ENCODE results near the gene CSNK2A1. TPM values are rescaled to one million over a fixed set of nuclear protein-coding genes. Genes with fewer than 3 reads are reported as not detected.
A peak's percentile ranks its signal among the peaks of the same experiment; 100 is the strongest.

The CSNK2A1 gene
- total RNA-seq, 1 experiment from 2014 or later: 229 TPM

DNA sequence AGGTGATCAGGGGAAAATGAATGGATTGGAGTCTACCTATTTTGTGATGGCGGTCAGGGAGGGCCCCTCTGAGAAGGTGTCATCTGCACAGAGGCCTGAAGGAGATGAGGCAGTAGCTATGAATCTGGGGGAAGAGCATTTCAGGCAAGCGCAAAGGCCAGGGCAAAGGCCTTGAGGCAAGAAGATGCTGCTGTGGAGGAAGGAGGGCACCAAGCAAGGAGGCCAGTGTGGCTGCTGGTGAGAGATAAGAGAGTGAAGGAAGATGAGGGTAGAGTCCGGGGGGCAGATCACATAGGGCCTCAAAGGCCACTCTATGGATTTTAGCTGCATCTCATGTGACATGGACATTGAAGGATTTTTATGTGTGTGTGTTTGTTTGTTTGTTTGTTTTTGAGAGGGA, 20.6 kb upstream of the CSNK2A1 start:
- Histone ChIP-seq H3K23ac (ENCODE audit: insufficient read length, low read depth, low read length) (no peak overlapping the region), H3K79me2 (ENCODE audit: insufficient read depth, low read length) (no peaks in the 10 kb centered on the region)
- H3K27me3 Mint-ChIP-seq (ENCODE audit: low read depth): peaks cover 3% of the 10 kb centered on the region

More for the DNA sequence above, 20.6 kb upstream of the CSNK2A1 start:
- no peak overlapping the region for H4K91ac ChIP-seq (ENCODE audit: insufficient read length, low read depth, low read length)
- H3K4me1 Mint-ChIP-seq: peaks cover 13% of the 10 kb centered on the region in 2 experiments
- no peak overlapping the region for H2AK5ac ChIP-seq (ENCODE audit: insufficient read length, low read length)
- no peaks in the 10 kb centered on the region; the same call in 1 of the 2 replicates for H3K4me1 ChIP-seq (ENCODE audit: insufficient read depth, low read length)
- H3K4me2 ChIP-seq (ENCODE audit: insufficient read depth, insufficient read length, low read length): no peak overlapping the region
- H3T11ph ChIP-seq (ENCODE audit: low read length): no peak overlapping the region
- no peaks in the 10 kb centered on the region for H3K79me1 ChIP-seq (ENCODE audit: insufficient read depth, low read depth, low read length, poor library complexity, severe bottlenecking)
- H2BK120ac ChIP-seq (ENCODE audit: low read depth, low read length, poor library complexity, severe bottlenecking): no peak overlapping the region
- H3K27me3 ChIP-seq (ENCODE audit: insufficient read depth, low read length): no peaks in the 10 kb centered on the region
- no peak overlapping the region for H3K27ac ChIP-seq (ENCODE audit: insufficient read length, low read depth, low read length)
- no peak overlapping the region for H2BK20ac ChIP-seq (ENCODE audit: low read depth, low read length, poor library complexity, severe bottlenecking)
- no peak overlapping the region for H3K14ac ChIP-seq (ENCODE audit: insufficient read depth, low read length)
- H3K18ac ChIP-seq (ENCODE audit: insufficient read length, low read depth, low read length): no peak overlapping the region
- H3K9ac ChIP-seq (ENCODE audit: extremely low read depth, insufficient read length, low read length): no peak overlapping the region
- no peaks in the 10 kb centered on the region for H3K9me3 ChIP-seq (ENCODE audit: control insufficient read depth, low read depth, low read length)
- H2AFZ ChIP-seq (ENCODE audit: low read length): no peak overlapping the region
- peak overlapping the region in 1 of 3 experiments; percentile 7; a peak in 1 of 7 replicates for H3K27ac Mint-ChIP-seq
- no peak overlapping the region for H2BK5ac ChIP-seq (ENCODE audit: insufficient read length, low read length)
- no peak overlapping the region for H4K5ac ChIP-seq (ENCODE audit: insufficient read length, low read depth, low read length)
- peaks cover 3% of the 10 kb centered on the region for H4K20me1 ChIP-seq (ENCODE audit: control insufficient read depth, insufficient read depth, insufficient read length)
- no peak overlapping the region for H2BK15ac ChIP-seq (ENCODE audit: low read depth, low read length)
- WGBS (ENCODE audit: extremely low coverage, insufficient read length, low lambda C conversion rate): no CpG with 5 or more reads among the region's 3 CpGs
- no peaks in the 10 kb centered on the region for H3K9me3 Mint-ChIP-seq
- no peak overlapping the region for H3K4me3 Mint-ChIP-seq
- no peak overlapping the region for H3K56ac ChIP-seq (ENCODE audit: insufficient read length, low read depth, low read length)
- H3K36me3 Mint-ChIP-seq (ENCODE audit: insufficient read depth in 1 of 3, low read depth in 3 of 3): no peaks in the 10 kb centered on the region
- H3K4ac ChIP-seq (ENCODE audit: low read depth, low read length): no peak overlapping the region
- H2BK12ac ChIP-seq (ENCODE audit: insufficient read length, low read depth, low read length): no peak overlapping the region
- no peaks in the 10 kb centered on the region for H3K23me2 ChIP-seq (ENCODE audit: insufficient read length, low read depth, low read length, poor library complexity, severe bottlenecking)
- TF ChIP-seq, protein P1, sequence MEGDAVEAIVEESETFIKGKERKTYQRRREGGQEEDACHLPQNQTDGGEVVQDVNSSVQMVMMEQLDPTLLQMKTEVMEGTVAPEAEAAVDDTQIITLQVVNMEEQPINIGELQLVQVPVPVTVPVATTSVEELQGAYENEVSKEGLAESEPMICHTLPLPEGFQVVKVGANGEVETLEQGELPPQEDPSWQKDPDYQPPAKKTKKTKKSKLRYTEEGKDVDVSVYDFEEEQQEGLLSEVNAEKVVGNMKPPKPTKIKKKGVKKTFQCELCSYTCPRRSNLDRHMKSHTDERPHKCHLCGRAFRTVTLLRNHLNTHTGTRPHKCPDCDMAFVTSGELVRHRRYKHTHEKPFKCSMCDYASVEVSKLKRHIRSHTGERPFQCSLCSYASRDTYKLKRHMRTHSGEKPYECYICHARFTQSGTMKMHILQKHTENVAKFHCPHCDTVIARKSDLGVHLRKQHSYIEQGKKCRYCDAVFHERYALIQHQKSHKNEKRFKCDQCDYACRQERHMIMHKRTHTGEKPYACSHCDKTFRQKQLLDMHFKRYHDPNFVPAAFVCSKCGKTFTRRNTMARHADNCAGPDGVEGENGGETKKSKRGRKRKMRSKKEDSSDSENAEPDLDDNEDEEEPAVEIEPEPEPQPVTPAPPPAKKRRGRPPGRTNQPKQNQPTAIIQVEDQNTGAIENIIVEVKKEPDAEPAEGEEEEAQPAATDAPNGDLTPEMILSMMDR (conservative IDR thresholded peaks at IDR 0.05): no peak
- DNase-seq: no peak
- no peak overlapping the region for H4K8ac ChIP-seq (replicated peaks; ENCODE audit: insufficient read length, low read depth, low read length)
